Esophagus muscularis mucosa (tissue), 3 donors: ENCODE results near the gene CEACAM16.

ENCODE experiments used
- CTCF ChIP-seq, 3 experiments: fragments of 200-600 bp in 2 of 3; fragments of 450-650 bp in 1 of 3; sonication (generic) in 2 of 3; IDR thresholded peaks; one replicate each; pipeline ENCODE4 v1.5.1; 2017 to 2019; ENCODE audit warnings: antibody characterized with exemption in 3 of 3, mild to moderate bottlenecking in 2 of 3, moderate library complexity in 1 of 3
- POLR2A ChIP-seq: fragments of 450-650 bp; IDR thresholded peaks from one replicate; pipeline ENCODE4 v1.6.1; 2017; ENCODE audit warnings: antibody characterized with exemption, moderate library complexity, mild to moderate bottlenecking, low read depth
- POLR2AphosphoS5 ChIP-seq, 2 donors: sonication (generic); formaldehyde crosslinking; IDR thresholded peaks; one replicate each; pipeline ENCODE4 v1.6.1; 2017; ENCODE audit warnings: antibody characterized with exemption in 2 of 2

GRCh38 chr19:44661205-44661604 lies 37.7 kb upstream of the CEACAM16 start:
- no peak for TF ChIP-seq CTCF (IDR thresholded peaks at IDR 0.05)
- TF ChIP-seq POLR2A: no peak
- no peak for TF ChIP-seq POLR2AphosphoS5 (IDR thresholded peaks at IDR 0.05)
